ENCODE measurements around the gene STPG1. TPM values are rescaled to one million over a fixed set of nuclear protein-coding genes. Genes with fewer than 3 reads are reported as not detected.

The STPG1 gene
- total and polyA plus RNA-seq, 2 donors (not counting 3 experiments of a cell fraction or from before 2014, with no cell fraction given), result 6.3 to 10.2 TPM

DNA sequence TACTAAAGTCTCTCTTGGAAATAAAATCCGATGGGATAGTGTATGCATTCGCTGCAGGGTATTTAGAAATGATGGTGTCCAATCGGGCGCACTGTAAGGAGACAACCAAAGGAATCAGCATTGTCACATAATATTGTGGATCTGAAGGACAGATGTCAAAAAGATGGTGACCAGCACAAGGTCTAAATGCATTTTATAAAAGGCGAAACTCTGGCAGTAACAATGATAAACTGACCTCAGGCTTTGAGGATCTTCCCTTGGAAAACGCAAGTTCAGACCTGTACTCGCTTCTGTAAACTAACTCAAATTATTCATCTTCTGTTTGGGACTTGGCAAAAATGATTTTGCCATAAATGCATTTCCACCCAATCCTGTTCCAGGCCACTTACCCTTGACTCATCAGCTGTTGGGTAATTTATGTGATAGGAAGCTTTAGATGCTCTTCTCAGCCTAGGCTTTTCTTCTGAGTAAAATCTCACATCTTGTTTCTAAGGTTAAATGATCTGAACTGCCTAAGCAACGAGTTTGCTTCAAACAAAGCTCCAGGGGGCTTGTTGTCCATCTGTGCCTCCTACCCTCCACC is 33.8 kb downstream of the STPG1 start:
- Histone ChIP-seq H3K27me3 (ENCODE audit: control insufficient read depth in 2 of 2, insufficient read depth in 2 of 2, low read length in 2 of 2) (no peaks in the 10 kb centered on the region), H3K4me2 (ENCODE audit: insufficient read depth, low read length) (no peak overlapping the region), H3K9ac (replicated peaks; ENCODE audit: extremely low read depth, insufficient read depth, low read length) (no peak overlapping the region), H3K9me3 (replicated peaks; ENCODE audit: control insufficient read depth, insufficient read depth, low read length) (no peaks in the 10 kb centered on the region), H4K20me1 (replicated peaks; ENCODE audit: control insufficient read depth, extremely low read depth, insufficient read depth, low read length) (no peaks in the 10 kb centered on the region), H2AFZ (ENCODE audit: low read depth, low read length) (no peak overlapping the region), H3K9me1 (replicated peaks; ENCODE audit: control insufficient read depth, extremely low read depth, insufficient read depth, low read length) (no peaks in the 10 kb centered on the region), H3K36me3 (ENCODE audit: control insufficient read depth in 2 of 2, extremely low read depth in 1 of 2, insufficient read depth in 2 of 2, low read length in 2 of 2) (no peaks in the 10 kb centered on the region), H3K4me3 (replicated peaks in 1 of 3; ENCODE audit: insufficient read depth in 1 of 3, low read depth in 1 of 3, low read length in 3 of 3) (no peak overlapping the region), H3K4me1 (ENCODE audit: control insufficient read depth, extremely low read depth, insufficient read depth, low read length) (peaks cover 9% of the 10 kb centered on the region), H3K27ac (ENCODE audit: insufficient read depth, low read depth, low read length) (no peak overlapping the region), H3K79me2 (ENCODE audit: control insufficient read depth, insufficient read depth, low read length) (no peaks in the 10 kb centered on the region)
- dilution Hi-C loops (cut with MboI; ENCODE audit: extremely low pct_ligation_motif_present, low sequenced_read_pairs), result no loop called here
- FAIRE-seq (no peak), DNase-seq (ENCODE audit: low read depth, low spot score) (no peak)
- TF ChIP-seq JUN (IDR thresholded peaks at IDR 0.05; ENCODE audit: borderline replicate concordance, insufficient read depth, insufficient read length, low read depth), result no peak
- BruUV-seq (replicated peaks), result no TSS peak
- ChIA-PET CTCF (interaction anchor here (3.6 kb wide), 1 partner anchor 12 kb away, joined by 26 read pairs; no protein-coding TSS in a partner anchor), POLR2A (no interaction called here)
- intact Hi-C loops (cut with micrococcal nuclease), result no loop called here

DNA sequence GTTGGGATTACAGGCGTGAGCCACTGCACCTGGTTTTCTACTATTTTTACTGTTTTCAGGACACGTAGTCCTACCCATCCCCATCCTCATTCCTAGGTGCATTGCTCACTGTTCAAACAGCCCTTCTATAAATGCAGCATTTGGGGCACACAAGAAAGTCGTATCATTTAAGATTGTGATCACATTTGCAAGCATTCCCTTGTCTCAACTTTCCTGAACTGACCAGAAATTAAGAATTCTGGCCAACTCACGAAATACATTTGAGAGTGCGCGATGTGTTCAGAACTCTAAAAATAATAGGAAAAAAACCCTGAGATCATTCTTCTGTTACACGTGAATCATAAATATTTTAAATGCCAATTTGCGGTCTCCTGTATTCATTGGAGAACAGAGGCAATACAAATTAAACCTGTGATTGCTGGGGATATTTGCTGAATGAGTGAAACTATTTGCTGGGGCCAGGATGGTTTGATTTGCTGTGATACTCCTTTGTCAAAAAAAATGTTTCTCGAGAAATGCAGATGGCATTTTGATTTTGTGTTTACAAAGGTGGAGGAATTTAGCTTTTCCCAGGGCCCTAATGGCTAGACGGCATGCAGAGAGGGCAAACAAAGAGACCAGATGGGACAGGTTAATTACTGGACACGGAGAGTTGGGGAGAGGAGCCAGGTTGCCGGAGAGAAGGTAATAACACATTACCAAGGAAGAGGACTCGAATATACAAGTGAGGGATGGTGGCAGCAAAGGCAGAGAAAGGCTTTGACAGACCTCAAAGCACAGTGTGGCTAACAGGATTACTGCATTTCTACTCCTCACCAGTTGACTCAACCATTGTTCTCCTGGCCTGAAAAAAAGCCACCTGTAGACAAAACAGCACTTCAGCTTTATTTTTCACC is 38.4 kb downstream of the STPG1 start:
- FAIRE-seq (no peak), DNase-seq (ENCODE audit: low read depth, low spot score) (no peak)
- no TSS peak for BruUV-seq (replicated peaks)
- Histone ChIP-seq H3K4me1 (ENCODE audit: control insufficient read depth, extremely low read depth, insufficient read depth, low read length) (no peaks in the 10 kb centered on the region), H3K36me3 (ENCODE audit: control insufficient read depth in 2 of 2, extremely low read depth in 1 of 2, insufficient read depth in 2 of 2, low read length in 2 of 2) (no peaks in the 10 kb centered on the region), H3K9ac (replicated peaks; ENCODE audit: extremely low read depth, insufficient read depth, low read length) (no peak overlapping the region), H4K20me1 (replicated peaks; ENCODE audit: control insufficient read depth, extremely low read depth, insufficient read depth, low read length) (no peaks in the 10 kb centered on the region), H3K27me3 (ENCODE audit: control insufficient read depth in 2 of 2, insufficient read depth in 2 of 2, low read length in 2 of 2) (no peaks in the 10 kb centered on the region), H3K79me2 (ENCODE audit: control insufficient read depth, insufficient read depth, low read length) (no peaks in the 10 kb centered on the region), H2AFZ (ENCODE audit: low read depth, low read length) (no peak overlapping the region), H3K27ac (ENCODE audit: insufficient read depth, low read depth, low read length) (no peak overlapping the region), H3K9me1 (replicated peaks; ENCODE audit: control insufficient read depth, extremely low read depth, insufficient read depth, low read length) (no peaks in the 10 kb centered on the region), H3K4me2 (ENCODE audit: insufficient read depth, low read length) (no peak overlapping the region), H3K9me3 (replicated peaks; ENCODE audit: control insufficient read depth, insufficient read depth, low read length) (no peaks in the 10 kb centered on the region), H3K4me3 (replicated peaks in 1 of 3; ENCODE audit: insufficient read depth in 1 of 3, low read depth in 1 of 3, low read length in 3 of 3) (no peak overlapping the region)
- TF ChIP-seq JUN (IDR thresholded peaks at IDR 0.05; ENCODE audit: borderline replicate concordance, insufficient read depth, insufficient read length, low read depth) (no peak), POLR2AphosphoS5 (IDR thresholded peaks at IDR 0.05; ENCODE audit: insufficient read depth, low read depth, low read length) (no peak), EZH2 (IDR thresholded peaks at IDR 0.05; ENCODE audit: borderline replicate concordance, low read depth, low read length, severe bottlenecking) (no peak), GATA2 (IDR thresholded peaks at IDR 0.05; ENCODE audit: insufficient read depth, insufficient read length, low read depth, low read length) (no peak), POLR2A (IDR thresholded peaks at IDR 0.05; ENCODE audit: low read depth, low read length) (no peak), MYC (IDR thresholded peaks at IDR 0.05; ENCODE audit: low read depth, low read length) (no peak), FOS (IDR thresholded peaks at IDR 0.05; ENCODE audit: borderline replicate concordance, insufficient read depth, low read length) (no peak)
- TF ChIP-seq, protein P1, sequence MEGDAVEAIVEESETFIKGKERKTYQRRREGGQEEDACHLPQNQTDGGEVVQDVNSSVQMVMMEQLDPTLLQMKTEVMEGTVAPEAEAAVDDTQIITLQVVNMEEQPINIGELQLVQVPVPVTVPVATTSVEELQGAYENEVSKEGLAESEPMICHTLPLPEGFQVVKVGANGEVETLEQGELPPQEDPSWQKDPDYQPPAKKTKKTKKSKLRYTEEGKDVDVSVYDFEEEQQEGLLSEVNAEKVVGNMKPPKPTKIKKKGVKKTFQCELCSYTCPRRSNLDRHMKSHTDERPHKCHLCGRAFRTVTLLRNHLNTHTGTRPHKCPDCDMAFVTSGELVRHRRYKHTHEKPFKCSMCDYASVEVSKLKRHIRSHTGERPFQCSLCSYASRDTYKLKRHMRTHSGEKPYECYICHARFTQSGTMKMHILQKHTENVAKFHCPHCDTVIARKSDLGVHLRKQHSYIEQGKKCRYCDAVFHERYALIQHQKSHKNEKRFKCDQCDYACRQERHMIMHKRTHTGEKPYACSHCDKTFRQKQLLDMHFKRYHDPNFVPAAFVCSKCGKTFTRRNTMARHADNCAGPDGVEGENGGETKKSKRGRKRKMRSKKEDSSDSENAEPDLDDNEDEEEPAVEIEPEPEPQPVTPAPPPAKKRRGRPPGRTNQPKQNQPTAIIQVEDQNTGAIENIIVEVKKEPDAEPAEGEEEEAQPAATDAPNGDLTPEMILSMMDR (IDR thresholded peaks at IDR 0.05; ENCODE audit: extremely low read depth in 1 of 2, insufficient read depth in 1 of 2, low read depth in 1 of 2, low read length in 2 of 2), result no peak
- TF ChIP-seq, protein P2, sequence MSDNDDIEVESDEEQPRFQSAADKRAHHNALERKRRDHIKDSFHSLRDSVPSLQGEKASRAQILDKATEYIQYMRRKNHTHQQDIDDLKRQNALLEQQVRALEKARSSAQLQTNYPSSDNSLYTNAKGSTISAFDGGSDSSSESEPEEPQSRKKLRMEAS (IDR thresholded peaks at IDR 0.05; ENCODE audit: insufficient read depth, insufficient read length), result no peak
- ChIA-PET CTCF (no interaction called here), POLR2A (no interaction called here)
- intact Hi-C loops (cut with micrococcal nuclease), result no loop called here
- dilution Hi-C loops (cut with MboI; ENCODE audit: extremely low pct_ligation_motif_present, low sequenced_read_pairs), result no loop called here

Measured in endothelial cell of umbilical vein (primary cell).